ENCODE measurements around the gene VN1R5.

VN1R5 gene

DNA sequence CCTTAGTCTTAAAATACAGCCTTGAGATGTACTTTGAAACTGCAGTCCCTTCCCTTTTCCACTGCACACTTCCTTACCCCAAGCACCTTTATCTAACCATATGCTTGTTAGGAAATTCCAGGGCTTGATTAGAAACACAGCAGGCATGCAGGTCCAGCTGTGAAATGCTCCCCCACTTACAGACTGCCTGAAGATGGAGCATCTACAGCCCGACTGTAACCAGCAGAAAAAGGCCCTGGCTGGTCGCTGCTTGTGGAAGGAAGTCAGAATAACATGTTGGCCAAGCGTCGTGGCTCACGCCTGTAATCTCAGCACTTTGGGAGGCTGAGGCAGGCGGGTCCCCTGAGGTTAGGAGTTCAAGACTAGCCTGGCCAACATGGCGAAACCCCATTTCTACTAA is 37.2 kb downstream of the VN1R5 start:
- Histone ChIP-seq H3K18ac (ENCODE audit: low read length) (no peak overlapping the region), H3K4me3 (ENCODE audit: low read depth, low read length) (no peak overlapping the region), H3K79me2 (ENCODE audit: control insufficient read depth, insufficient read depth, low read length, poor library complexity) (no peaks in the 10 kb centered on the region), H4K12ac (ENCODE audit: low read depth, low read length) (no peak overlapping the region), H2BK5ac (ENCODE audit: low read depth, low read length, poor library complexity) (no peak overlapping the region), H3K14ac (ENCODE audit: low read length) (no peak overlapping the region), H3K36me3 (ENCODE audit: control insufficient read depth in 1 of 2, insufficient read depth in 2 of 2, low read length in 2 of 2) (peaks cover 3 to 6% of the 10 kb centered on the region in 2 experiments), H3K79me1 (ENCODE audit: low read length) (no peaks in the 10 kb centered on the region), H2AFZ (ENCODE audit: insufficient read depth, low read length, poor library complexity) (no peak overlapping the region), H3K4me2 (ENCODE audit: low read length) (no peak overlapping the region), H2AK5ac (ENCODE audit: low read length) (no peak overlapping the region), H3K9me3 (ENCODE audit: insufficient read depth, low read depth, low read length) (peaks cover 2% of the 10 kb centered on the region), H3K23ac (ENCODE audit: low read length) (no peak overlapping the region), H3K27me3 (ENCODE audit: insufficient read depth, low read length) (no peaks in the 10 kb centered on the region), H4K8ac (ENCODE audit: low read depth, low read length) (no peak overlapping the region), H3K4me1 (ENCODE audit: control insufficient read depth in 1 of 2, insufficient read depth in 2 of 2, low read length in 2 of 2) (peaks cover 7 to 13% of the 10 kb centered on the region in 2 experiments), H3K27ac (ENCODE audit: low read depth, low read length) (no peak overlapping the region), H4K91ac (ENCODE audit: low read depth, low read length) (no peak overlapping the region), H3K4ac (ENCODE audit: low read depth, low read length) (no peak overlapping the region), H2BK120ac (ENCODE audit: insufficient read depth, low read length, poor library complexity) (no peak overlapping the region), H3K9ac (ENCODE audit: low read length) (no peak overlapping the region), H2BK12ac (ENCODE audit: low read length) (no peak overlapping the region)
- WGBS (ENCODE audit: extremely low coverage, insufficient coverage, insufficient read length), result no CpG with 5 or more reads among the region's 7 CpGs
- no peak for DNase-seq

DNA sequence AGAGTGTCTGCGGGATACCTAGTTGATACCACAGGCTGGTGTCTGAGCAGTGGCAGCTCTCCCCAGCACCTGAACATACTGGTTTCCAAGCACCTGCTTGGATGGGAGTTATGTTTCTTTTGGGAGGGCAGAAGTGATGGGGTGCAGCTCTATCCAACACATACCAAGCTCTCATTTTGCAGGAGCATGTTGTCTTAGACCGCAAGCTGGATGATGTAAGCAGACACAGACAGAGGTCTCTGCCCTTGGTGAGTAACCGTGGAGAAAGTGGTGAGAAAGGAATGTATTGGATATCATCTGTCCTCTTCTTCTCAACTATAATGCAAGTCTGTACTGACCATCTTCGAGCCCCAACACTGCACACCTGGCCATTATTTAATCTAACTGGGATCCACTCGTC is 38.4 kb downstream of the VN1R5 start:
- no peak overlapping the region for H2BK120ac ChIP-seq (ENCODE audit: insufficient read depth, low read length, poor library complexity)
- H2AFZ ChIP-seq (ENCODE audit: insufficient read depth, low read length, poor library complexity), result no peak overlapping the region
- no peak overlapping the region for H3K4me3 ChIP-seq (ENCODE audit: low read depth, low read length)
- H3K4ac ChIP-seq (ENCODE audit: low read depth, low read length), result no peak overlapping the region
- H3K18ac ChIP-seq (ENCODE audit: low read length), result no peak overlapping the region
- H4K8ac ChIP-seq (ENCODE audit: low read depth, low read length), result no peak overlapping the region
- no peak overlapping the region for H3K23ac ChIP-seq (ENCODE audit: low read length)
- no CpG with 5 or more reads among the region's 5 CpGs for WGBS (ENCODE audit: extremely low coverage, insufficient coverage, insufficient read length)
- H3K27ac ChIP-seq (ENCODE audit: low read depth, low read length), result no peak overlapping the region
- H3K79me2 ChIP-seq (ENCODE audit: control insufficient read depth, insufficient read depth, low read length, poor library complexity), result no peaks in the 10 kb centered on the region
- peaks cover 6 to 16% of the 10 kb centered on the region in 2 experiments for H3K36me3 ChIP-seq (ENCODE audit: control insufficient read depth in 1 of 2, insufficient read depth in 2 of 2, low read length in 2 of 2)
- H3K4me2 ChIP-seq (ENCODE audit: low read length), result no peak overlapping the region
- no peak overlapping the region for H2AK5ac ChIP-seq (ENCODE audit: low read length)
- H3K79me1 ChIP-seq (ENCODE audit: low read length), result no peaks in the 10 kb centered on the region
- H3K14ac ChIP-seq (ENCODE audit: low read length), result no peak overlapping the region
- peaks cover 7 to 13% of the 10 kb centered on the region in 2 experiments for H3K4me1 ChIP-seq (ENCODE audit: control insufficient read depth in 1 of 2, insufficient read depth in 2 of 2, low read length in 2 of 2)
- DNase-seq, result no peak
- no peak overlapping the region for H4K91ac ChIP-seq (ENCODE audit: low read depth, low read length)
- H3K27me3 ChIP-seq (ENCODE audit: insufficient read depth, low read length), result no peaks in the 10 kb centered on the region
- no peak overlapping the region for H3K9ac ChIP-seq (ENCODE audit: low read length)
- no peak overlapping the region for H2BK5ac ChIP-seq (ENCODE audit: low read depth, low read length, poor library complexity)
- H2BK12ac ChIP-seq (ENCODE audit: low read length), result no peak overlapping the region
- no peak overlapping the region for H4K12ac ChIP-seq (ENCODE audit: low read depth, low read length)
- peaks cover 2% of the 10 kb centered on the region for H3K9me3 ChIP-seq (ENCODE audit: insufficient read depth, low read depth, low read length)

DNA sequence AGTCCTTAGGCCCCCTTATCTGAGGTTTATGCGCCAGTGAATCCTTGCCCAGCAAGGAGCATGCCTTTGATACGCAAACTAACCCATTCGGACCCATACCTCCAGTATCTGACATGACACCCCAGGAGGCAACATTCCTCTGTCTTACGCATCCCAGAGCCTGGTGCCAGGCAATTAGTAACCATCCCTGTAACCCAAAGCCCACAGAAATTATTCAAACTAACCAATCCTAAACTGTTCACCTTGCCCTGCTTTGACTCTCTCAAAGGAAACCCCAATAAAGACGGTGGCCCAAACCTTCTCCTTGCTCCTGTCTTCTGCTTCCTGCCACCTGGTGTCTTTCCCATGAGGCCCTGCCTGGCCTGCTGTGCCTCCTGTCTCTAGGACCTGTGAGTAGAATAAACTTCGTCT is 39.4 kb downstream of the VN1R5 start:
- Histone ChIP-seq H3K18ac (ENCODE audit: low read length) (no peak overlapping the region), H3K4ac (ENCODE audit: low read depth, low read length) (no peak overlapping the region), H2AK5ac (ENCODE audit: low read length) (no peak overlapping the region), H2BK120ac (ENCODE audit: insufficient read depth, low read length, poor library complexity) (no peak overlapping the region), H3K4me2 (ENCODE audit: low read length) (no peak overlapping the region), H3K14ac (ENCODE audit: low read length) (no peak overlapping the region), H3K79me2 (ENCODE audit: control insufficient read depth, insufficient read depth, low read length, poor library complexity) (no peaks in the 10 kb centered on the region), H2BK12ac (ENCODE audit: low read length) (no peak overlapping the region), H3K27me3 (ENCODE audit: insufficient read depth, low read length) (no peaks in the 10 kb centered on the region), H3K9ac (ENCODE audit: low read length) (no peak overlapping the region), H3K23ac (ENCODE audit: low read length) (no peak overlapping the region), H2AFZ (ENCODE audit: insufficient read depth, low read length, poor library complexity) (no peak overlapping the region), H3K9me3 (ENCODE audit: insufficient read depth, low read depth, low read length) (peaks cover 2% of the 10 kb centered on the region), H3K27ac (ENCODE audit: low read depth, low read length) (no peak overlapping the region), H4K8ac (ENCODE audit: low read depth, low read length) (no peak overlapping the region), H4K12ac (ENCODE audit: low read depth, low read length) (no peak overlapping the region), H4K91ac (ENCODE audit: low read depth, low read length) (no peak overlapping the region), H3K79me1 (ENCODE audit: low read length) (no peaks in the 10 kb centered on the region), H3K4me3 (ENCODE audit: low read depth, low read length) (no peak overlapping the region), H3K36me3 (ENCODE audit: control insufficient read depth in 1 of 2, insufficient read depth in 2 of 2, low read length in 2 of 2) (peaks cover 12 to 24% of the 10 kb centered on the region in 2 experiments), H3K4me1 (ENCODE audit: control insufficient read depth in 1 of 2, insufficient read depth in 2 of 2, low read length in 2 of 2) (peaks cover 7 to 13% of the 10 kb centered on the region in 2 experiments), H2BK5ac (ENCODE audit: low read depth, low read length, poor library complexity) (no peak overlapping the region)
- no peak for DNase-seq
- no CpG with 5 or more reads among the region's 6 CpGs for WGBS (ENCODE audit: extremely low coverage, insufficient coverage, insufficient read length)

DNA sequence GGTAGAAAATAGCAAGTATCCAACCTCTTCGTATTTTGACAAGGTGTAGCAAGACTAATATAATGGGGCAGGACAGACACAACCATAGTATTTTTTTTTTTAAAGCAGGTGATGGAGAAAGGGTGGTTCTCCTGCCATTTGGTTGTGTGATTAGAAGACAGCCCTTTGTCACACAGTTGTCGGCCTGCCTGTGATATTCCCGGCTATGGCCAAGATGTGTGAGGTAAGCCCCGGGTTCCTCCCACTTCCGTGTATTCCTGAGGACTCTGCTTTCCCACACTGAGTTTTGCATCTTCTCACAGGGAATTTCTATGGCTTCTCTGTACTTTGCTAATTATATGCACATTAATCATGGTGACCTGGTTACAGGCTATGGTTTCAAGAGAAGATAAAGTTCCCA is 39.9 kb downstream of the VN1R5 start:
- Histone ChIP-seq H2BK120ac (ENCODE audit: insufficient read depth, low read length, poor library complexity) (no peak overlapping the region), H2AK5ac (ENCODE audit: low read length) (no peak overlapping the region), H3K18ac (ENCODE audit: low read length) (no peak overlapping the region), H2AFZ (ENCODE audit: insufficient read depth, low read length, poor library complexity) (no peak overlapping the region), H3K4me3 (ENCODE audit: low read depth, low read length) (no peak overlapping the region), H3K4me2 (ENCODE audit: low read length) (no peak overlapping the region), H4K8ac (ENCODE audit: low read depth, low read length) (no peak overlapping the region), H3K27ac (ENCODE audit: low read depth, low read length) (no peak overlapping the region), H4K12ac (ENCODE audit: low read depth, low read length) (no peak overlapping the region), H3K36me3 (ENCODE audit: control insufficient read depth in 1 of 2, insufficient read depth in 2 of 2, low read length in 2 of 2) (peaks cover 17 to 29% of the 10 kb centered on the region in 2 experiments), H2BK5ac (ENCODE audit: low read depth, low read length, poor library complexity) (no peak overlapping the region), H3K79me2 (ENCODE audit: control insufficient read depth, insufficient read depth, low read length, poor library complexity) (no peaks in the 10 kb centered on the region), H3K23ac (ENCODE audit: low read length) (no peak overlapping the region), H3K9ac (ENCODE audit: low read length) (no peak overlapping the region), H3K27me3 (ENCODE audit: insufficient read depth, low read length) (no peaks in the 10 kb centered on the region), H4K91ac (ENCODE audit: low read depth, low read length) (no peak overlapping the region), H3K9me3 (ENCODE audit: insufficient read depth, low read depth, low read length) (peaks cover 2% of the 10 kb centered on the region), H2BK12ac (ENCODE audit: low read length) (no peak overlapping the region), H3K14ac (ENCODE audit: low read length) (no peak overlapping the region), H3K79me1 (ENCODE audit: low read length) (no peaks in the 10 kb centered on the region), H3K4ac (ENCODE audit: low read depth, low read length) (no peak overlapping the region), H3K4me1 (ENCODE audit: control insufficient read depth in 1 of 2, insufficient read depth in 2 of 2, low read length in 2 of 2) (peaks cover 6 to 13% of the 10 kb centered on the region in 2 experiments)
- no CpG with 5 or more reads among the region's 5 CpGs for WGBS (ENCODE audit: extremely low coverage, insufficient coverage, insufficient read length)
- no peak for DNase-seq
